HG03432 (cell line): Measurements from ENCODE around the gene COL24A1.
A peak's percentile ranks its signal among the peaks of the same experiment; 100 is the strongest.
"Not testable (repeated sequence)": the region's sequence is repeated elsewhere in the genome, so short reads cannot be mapped to it uniquely, and the experiment has no call there.

Experiments
- ATAC-seq: cut with Tn5 transposase; IDR thresholded peaks from one replicate; pipeline ENCODE4 v1.9.1; 2021; ENCODE audit warnings: mild to moderate bottlenecking, moderate library complexity; ENCODE audit not compliant: unreplicated experiment

The COL24A1 gene

GRCh38 chr1:86084998-86085397 is 71.6 kb downstream of the COL24A1 start:
- ATAC-seq, result no peak

GRCh38 chr1:86082183-86082582 is 74.4 kb downstream of the COL24A1 start:
- ATAC-seq, result peak; percentile 45

- ATAC-seq, result not testable (repeated sequence)
Observed at GRCh38 chr1:86072474-86072873, 84.1 kb downstream of the COL24A1 start.

- not testable (repeated sequence) for ATAC-seq
Observed at GRCh38 chr1:86071870-86072269, 84.7 kb downstream of the COL24A1 start.

- no peak for ATAC-seq
Observed at GRCh38 chr1:86069757-86070145, 86.8 kb downstream of the COL24A1 start.

GRCh38 chr1:86068841-86069756 is 87.5 kb downstream of the COL24A1 start:
- no peak for ATAC-seq

- ATAC-seq, result no peak
Observed at GRCh38 chr1:86068271-86068721, 88.3 kb downstream of the COL24A1 start.

GRCh38 chr1:86067626-86068025 is 88.9 kb downstream of the COL24A1 start:
- no peak for ATAC-seq

- ATAC-seq, result no peak
Observed at GRCh38 chr1:86064899-86065298, 91.7 kb downstream of the COL24A1 start.

- no peak for ATAC-seq
Observed at GRCh38 chr1:86063721-86064120, 92.9 kb downstream of the COL24A1 start.

GRCh38 chr1:86062453-86062852 is 94.1 kb downstream of the COL24A1 start:
- no peak for ATAC-seq

GRCh38 chr1:86061551-86061990 is 95.0 kb downstream of the COL24A1 start:
- no peak for ATAC-seq

GRCh38 chr1:86054396-86054795 is 102.2 kb downstream of the COL24A1 start:
- ATAC-seq, result no peak

- ATAC-seq, result peak; percentile 73
Observed at GRCh38 chr1:86052948-86053698, 103.4 kb downstream of the COL24A1 start.

- ATAC-seq, result no peak
Observed at GRCh38 chr1:86035101-86035500, 121.5 kb downstream of the COL24A1 start.

GRCh38 chr1:86030180-86030579 is 126.4 kb downstream of the COL24A1 start:
- no peak for ATAC-seq

GRCh38 chr1:86018283-86018923 is 138.2 kb downstream of the COL24A1 start:
- ATAC-seq, result peak; percentile 75

GRCh38 chr1:86016076-86016759 is 140.4 kb downstream of the COL24A1 start:
- peak; percentile 76 for ATAC-seq

GRCh38 chr1:86015375-86015774 is 141.2 kb downstream of the COL24A1 start:
- ATAC-seq, result no peak

GRCh38 chr1:86000601-86001000 is 156.0 kb downstream of the COL24A1 start:
- no peak for ATAC-seq
